ENCODE measurements around the gene KLHL18.
"Not testable (repeated sequence)": the region's sequence is repeated elsewhere in the genome, so short reads cannot be mapped to it uniquely, and the experiment has no call there.

KLHL18 gene

GRCh38 chr3:47310391-47310790, 27.6 kb downstream of the KLHL18 start:
- H3K27ac ChIP-seq (ENCODE audit: low read depth in 2 of 2, low read length in 2 of 2) = no peak overlapping the region
- H3K4me1 ChIP-seq (ENCODE audit: control insufficient read depth in 2 of 2, insufficient read depth in 2 of 2, low read length in 2 of 2) = no peaks in the 10 kb centered on the region
- no peak overlapping the region for H3K4me3 ChIP-seq (ENCODE audit: low read length in 2 of 2)
- no peak overlapping the region for H3K9ac ChIP-seq (ENCODE audit: low read depth in 1 of 2, low read length in 2 of 2)
- H3K36me3 ChIP-seq (ENCODE audit: control insufficient read depth in 2 of 2, insufficient read depth in 2 of 2, low read length in 2 of 2) = no peaks in the 10 kb centered on the region
- no peaks in the 10 kb centered on the region for H3K27me3 ChIP-seq (ENCODE audit: control insufficient read depth in 2 of 2, insufficient read depth in 2 of 2, low read length in 2 of 2)
- no peaks in the 10 kb centered on the region for H3K9me3 ChIP-seq (ENCODE audit: control insufficient read depth in 2 of 2, low read length in 2 of 2)

GRCh38 chr3:47313341-47314055, 30.8 kb downstream of the KLHL18 start:
- Histone ChIP-seq H3K9ac (ENCODE audit: low read depth in 1 of 2, low read length in 2 of 2) (no peak overlapping the region), H3K27me3 (ENCODE audit: control insufficient read depth in 2 of 2, insufficient read depth in 2 of 2, low read length in 2 of 2) (no peaks in the 10 kb centered on the region), H3K4me3 (ENCODE audit: low read length in 2 of 2) (no peak overlapping the region), H3K27ac (ENCODE audit: low read depth in 2 of 2, low read length in 2 of 2) (no peak overlapping the region), H3K4me1 (ENCODE audit: control insufficient read depth in 2 of 2, insufficient read depth in 2 of 2, low read length in 2 of 2) (no peaks in the 10 kb centered on the region), H3K36me3 (ENCODE audit: control insufficient read depth in 2 of 2, insufficient read depth in 2 of 2, low read length in 2 of 2) (no peaks in the 10 kb centered on the region), H3K9me3 (ENCODE audit: control insufficient read depth in 2 of 2, low read length in 2 of 2) (no peaks in the 10 kb centered on the region)

DNA sequence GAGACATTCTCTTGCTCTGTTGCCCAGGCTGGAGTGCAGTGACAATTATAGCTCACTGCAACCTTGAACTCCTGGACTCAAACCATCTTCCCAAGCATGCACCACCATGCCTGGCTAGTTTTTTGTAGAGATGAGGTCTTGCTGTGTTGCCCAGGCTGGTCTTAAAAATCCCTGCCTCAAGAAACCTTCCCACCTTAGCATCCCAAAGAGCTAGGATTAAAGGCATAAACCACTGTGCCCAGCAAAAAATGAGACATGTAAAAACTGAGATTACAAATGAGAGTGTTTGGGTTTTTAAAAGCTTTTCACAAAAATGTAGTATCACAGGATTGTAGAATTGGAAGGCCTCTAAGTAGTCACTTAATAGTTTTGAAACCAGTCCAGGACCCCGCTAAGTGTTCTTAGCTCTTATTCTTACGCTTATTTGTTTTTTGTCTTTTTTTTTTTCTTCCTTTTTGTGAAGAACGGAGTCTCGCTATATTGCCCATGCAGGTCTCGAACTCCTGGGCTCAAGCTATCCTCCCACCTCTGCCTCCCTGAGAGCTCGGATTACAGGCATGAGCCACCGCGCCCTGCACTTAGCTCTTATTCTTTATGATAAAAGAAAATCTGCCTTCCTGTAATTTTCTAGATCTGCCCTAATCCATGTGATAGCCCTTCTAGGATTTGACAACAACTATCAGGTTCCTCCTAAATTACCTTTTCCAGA, 31.5 kb downstream of the KLHL18 start:
- Histone ChIP-seq H3K4me3 (ENCODE audit: low read length in 2 of 2) (no peak overlapping the region), H3K9ac (ENCODE audit: low read depth in 1 of 2, low read length in 2 of 2) (no peak overlapping the region), H3K9me3 (ENCODE audit: control insufficient read depth in 2 of 2, low read length in 2 of 2) (no peaks in the 10 kb centered on the region), H3K4me1 (ENCODE audit: control insufficient read depth in 2 of 2, insufficient read depth in 2 of 2, low read length in 2 of 2) (no peaks in the 10 kb centered on the region), H3K27me3 (ENCODE audit: control insufficient read depth in 2 of 2, insufficient read depth in 2 of 2, low read length in 2 of 2) (no peaks in the 10 kb centered on the region), H3K36me3 (ENCODE audit: control insufficient read depth in 2 of 2, insufficient read depth in 2 of 2, low read length in 2 of 2) (peaks cover 0 to under 1% of the 10 kb centered on the region in 2 donors), H3K27ac (ENCODE audit: low read depth in 2 of 2, low read length in 2 of 2) (no peak overlapping the region)

GRCh38 chr3:47315069-47315647, 32.4 kb downstream of the KLHL18 start:
- Histone ChIP-seq H3K9ac (ENCODE audit: low read depth in 1 of 2, low read length in 2 of 2) (no peak overlapping the region), H3K4me3 (ENCODE audit: low read length in 2 of 2) (no peak overlapping the region), H3K4me1 (ENCODE audit: control insufficient read depth in 2 of 2, insufficient read depth in 2 of 2, low read length in 2 of 2) (no peaks in the 10 kb centered on the region), H3K27ac (ENCODE audit: low read depth in 2 of 2, low read length in 2 of 2) (no peak overlapping the region), H3K36me3 (ENCODE audit: control insufficient read depth in 2 of 2, insufficient read depth in 2 of 2, low read length in 2 of 2) (peaks cover 3 to 7% of the 10 kb centered on the region in 2 donors), H3K9me3 (ENCODE audit: control insufficient read depth in 2 of 2, low read length in 2 of 2) (no peaks in the 10 kb centered on the region), H3K27me3 (ENCODE audit: control insufficient read depth in 2 of 2, insufficient read depth in 2 of 2, low read length in 2 of 2) (no peaks in the 10 kb centered on the region)

GRCh38 chr3:47316151-47316550, 33.4 kb downstream of the KLHL18 start:
- H3K4me1 ChIP-seq (ENCODE audit: control insufficient read depth in 2 of 2, insufficient read depth in 2 of 2, low read length in 2 of 2); H3K9ac ChIP-seq (ENCODE audit: low read depth in 1 of 2, low read length in 2 of 2); H3K36me3 ChIP-seq (ENCODE audit: control insufficient read depth in 2 of 2, insufficient read depth in 2 of 2, low read length in 2 of 2); H3K27me3 ChIP-seq (ENCODE audit: control insufficient read depth in 2 of 2, insufficient read depth in 2 of 2, low read length in 2 of 2); H3K27ac ChIP-seq (ENCODE audit: low read depth in 2 of 2, low read length in 2 of 2); H3K4me3 ChIP-seq (ENCODE audit: low read length in 2 of 2); H3K9me3 ChIP-seq (ENCODE audit: control insufficient read depth in 2 of 2, low read length in 2 of 2): not testable (repeated sequence)

- Histone ChIP-seq H3K4me1 (ENCODE audit: control insufficient read depth in 2 of 2, insufficient read depth in 2 of 2, low read length in 2 of 2) (no peaks in the 10 kb centered on the region), H3K27ac (ENCODE audit: low read depth in 2 of 2, low read length in 2 of 2) (no peak overlapping the region), H3K9ac (ENCODE audit: low read depth in 1 of 2, low read length in 2 of 2) (no peak overlapping the region), H3K4me3 (ENCODE audit: low read length in 2 of 2) (no peak overlapping the region), H3K36me3 (ENCODE audit: control insufficient read depth in 2 of 2, insufficient read depth in 2 of 2, low read length in 2 of 2) (peaks cover 17 to 22% of the 10 kb centered on the region in 2 donors), H3K27me3 (ENCODE audit: control insufficient read depth in 2 of 2, insufficient read depth in 2 of 2, low read length in 2 of 2) (no peaks in the 10 kb centered on the region), H3K9me3 (ENCODE audit: control insufficient read depth in 2 of 2, low read length in 2 of 2) (no peaks in the 10 kb centered on the region)
Observed at GRCh38 chr3:47318916-47319315, 36.2 kb downstream of the KLHL18 start.

DNA sequence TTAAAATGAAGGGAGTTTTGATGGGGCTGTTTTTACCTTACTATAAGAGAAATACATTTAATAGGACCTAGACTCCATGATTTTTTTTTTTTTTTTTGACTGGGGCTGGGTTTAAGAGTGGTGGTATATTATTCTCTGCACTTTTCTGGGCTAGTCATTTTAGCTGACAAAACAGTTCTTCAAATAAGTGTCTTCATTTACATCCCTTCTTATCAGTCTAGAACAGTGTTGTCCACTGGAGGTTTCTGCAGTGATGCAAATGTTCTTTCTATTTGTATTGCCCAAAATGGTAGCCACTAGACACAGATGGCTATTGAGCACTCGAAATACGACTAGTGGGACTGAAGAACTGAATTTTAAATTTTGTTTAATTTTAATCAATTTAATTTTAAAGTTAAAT, 37.2 kb downstream of the KLHL18 start:
- H3K27me3 ChIP-seq (ENCODE audit: control insufficient read depth in 2 of 2, insufficient read depth in 2 of 2, low read length in 2 of 2) = no peaks in the 10 kb centered on the region
- no peaks in the 10 kb centered on the region for H3K9me3 ChIP-seq (ENCODE audit: control insufficient read depth in 2 of 2, low read length in 2 of 2)
- no peak overlapping the region for H3K27ac ChIP-seq (ENCODE audit: low read depth in 2 of 2, low read length in 2 of 2)
- no peak overlapping the region for H3K9ac ChIP-seq (ENCODE audit: low read depth in 1 of 2, low read length in 2 of 2)
- peaks cover 17 to 25% of the 10 kb centered on the region in 2 donors for H3K36me3 ChIP-seq (ENCODE audit: control insufficient read depth in 2 of 2, insufficient read depth in 2 of 2, low read length in 2 of 2)
- no peak overlapping the region for H3K4me3 ChIP-seq (ENCODE audit: low read length in 2 of 2)
- H3K4me1 ChIP-seq (ENCODE audit: control insufficient read depth in 2 of 2, insufficient read depth in 2 of 2, low read length in 2 of 2) = no peaks in the 10 kb centered on the region

- no peaks in the 10 kb centered on the region for H3K9me3 ChIP-seq (ENCODE audit: control insufficient read depth in 2 of 2, low read length in 2 of 2)
- no peak overlapping the region for H3K27ac ChIP-seq (ENCODE audit: low read depth in 2 of 2, low read length in 2 of 2)
- H3K4me3 ChIP-seq (ENCODE audit: low read length in 2 of 2) = no peak overlapping the region
- H3K36me3 ChIP-seq (ENCODE audit: control insufficient read depth in 2 of 2, insufficient read depth in 2 of 2, low read length in 2 of 2) = peaks cover 21 to 36% of the 10 kb centered on the region in 2 donors
- H3K4me1 ChIP-seq (ENCODE audit: control insufficient read depth in 2 of 2, insufficient read depth in 2 of 2, low read length in 2 of 2) = no peaks in the 10 kb centered on the region
- no peaks in the 10 kb centered on the region for H3K27me3 ChIP-seq (ENCODE audit: control insufficient read depth in 2 of 2, insufficient read depth in 2 of 2, low read length in 2 of 2)
- no peak overlapping the region for H3K9ac ChIP-seq (ENCODE audit: low read depth in 1 of 2, low read length in 2 of 2)
Observed at GRCh38 chr3:47323431-47324277, 40.9 kb downstream of the KLHL18 start.

- H3K4me3 ChIP-seq (ENCODE audit: low read length in 2 of 2) = no peak overlapping the region
- no peaks in the 10 kb centered on the region for H3K9me3 ChIP-seq (ENCODE audit: control insufficient read depth in 2 of 2, low read length in 2 of 2)
- peaks cover 21 to 35% of the 10 kb centered on the region in 2 donors for H3K36me3 ChIP-seq (ENCODE audit: control insufficient read depth in 2 of 2, insufficient read depth in 2 of 2, low read length in 2 of 2)
- no peak overlapping the region for H3K27ac ChIP-seq (ENCODE audit: low read depth in 2 of 2, low read length in 2 of 2)
- no peak overlapping the region for H3K9ac ChIP-seq (ENCODE audit: low read depth in 1 of 2, low read length in 2 of 2)
- no peaks in the 10 kb centered on the region for H3K4me1 ChIP-seq (ENCODE audit: control insufficient read depth in 2 of 2, insufficient read depth in 2 of 2, low read length in 2 of 2)
- no peaks in the 10 kb centered on the region for H3K27me3 ChIP-seq (ENCODE audit: control insufficient read depth in 2 of 2, insufficient read depth in 2 of 2, low read length in 2 of 2)
Observed at GRCh38 chr3:47324278-47324865, 41.6 kb downstream of the KLHL18 start.
